DND-41 (cell line): ENCODE data around the gene TNKS2.

ENCODE experiments used
- ATAC-seq: fragments of 200-7000 bp; cut with Tn5 transposase; 3 replicates; pipeline ENCODE4 v1.9.1; 2021; ENCODE audit warnings: low read depth; ENCODE audit not compliant: insufficient read depth
- DNase-seq: peaks from one replicate; pipeline ENCODE4 v3.0.0-alpha.2; 2020
- H2AFZ ChIP-seq: 2 replicates; pipeline ENCODE4 v1.6.0; 2012; ENCODE audit warnings: low read depth, low read length
- H3K27ac ChIP-seq: 2 replicates; pipeline ENCODE4 v1.5.1; 2012; ENCODE audit warnings: low read length, inconsistent platforms
- H3K27me3 ChIP-seq: fragments of 200-600 bp; sonication (generic); 2 replicates; pipeline ENCODE4 v1.6.0; 2012; ENCODE audit warnings: low read length, mild to moderate bottlenecking, inconsistent platforms; ENCODE audit not compliant: insufficient read depth, poor library complexity
- H3K36me3 ChIP-seq: 2 replicates; pipeline ENCODE4 v1.5.1; 2012; ENCODE audit warnings: low read length, inconsistent platforms; ENCODE audit not compliant: insufficient read depth
- H3K4me1 ChIP-seq: 2 replicates; pipeline ENCODE4 v1.5.1; 2012; ENCODE audit warnings: mild to moderate bottlenecking, low read length; ENCODE audit not compliant: insufficient read depth
- H3K4me2 ChIP-seq: 2 replicates; pipeline ENCODE4 v1.6.0; 2012; ENCODE audit warnings: mild to moderate bottlenecking, moderate library complexity, low read length, inconsistent platforms; ENCODE audit not compliant: insufficient read depth
- H3K4me3 ChIP-seq, 2 experiments: fragments of 200-600 bp in 1 of 2; shearing (Covaris generic) in 1 of 2; 2 replicates each; pipeline ENCODE4 v1.5.1; 2012 to 2016; ENCODE audit warnings: inconsistent platforms in 2 of 2, low read length in 2 of 2, mild to moderate bottlenecking in 2 of 2, low read depth in 1 of 2, moderate library complexity in 1 of 2
- H3K79me2 ChIP-seq: 2 replicates; pipeline ENCODE4 v1.6.0; 2012; ENCODE audit warnings: low read length, inconsistent platforms; ENCODE audit not compliant: insufficient read depth
- H3K9ac ChIP-seq: 2 replicates; pipeline ENCODE4 v1.6.0; 2012; ENCODE audit warnings: low read depth, mild to moderate bottlenecking, inconsistent platforms, low read length, moderate library complexity
- H3K9me3 ChIP-seq: 2 replicates; pipeline ENCODE4 v1.5.1; 2012; ENCODE audit warnings: low read length, moderate library complexity, mild to moderate bottlenecking, inconsistent platforms; ENCODE audit not compliant: insufficient read depth, severe bottlenecking
- H4K20me1 ChIP-seq: 2 replicates; pipeline ENCODE4 v1.6.0; 2012; ENCODE audit warnings: low read length; ENCODE audit not compliant: insufficient read depth
- CTCF ChIP-seq: IDR thresholded peaks from 2 replicates; pipeline ENCODE4 v1.5.1; 2012; ENCODE audit warnings: borderline replicate concordance, low read length, moderate library complexity, mild to moderate bottlenecking; ENCODE audit not compliant: poor library complexity, severe bottlenecking; ENCODE audit errors: extremely low read depth
- EZH2 ChIP-seq: IDR thresholded peaks from 3 replicates; pipeline ENCODE4 v1.6.1; 2012; ENCODE audit warnings: borderline replicate concordance, low read depth, mild to moderate bottlenecking, moderate library complexity, low read length, inconsistent platforms; ENCODE audit not compliant: severe bottlenecking

Gene TNKS2

DNA sequence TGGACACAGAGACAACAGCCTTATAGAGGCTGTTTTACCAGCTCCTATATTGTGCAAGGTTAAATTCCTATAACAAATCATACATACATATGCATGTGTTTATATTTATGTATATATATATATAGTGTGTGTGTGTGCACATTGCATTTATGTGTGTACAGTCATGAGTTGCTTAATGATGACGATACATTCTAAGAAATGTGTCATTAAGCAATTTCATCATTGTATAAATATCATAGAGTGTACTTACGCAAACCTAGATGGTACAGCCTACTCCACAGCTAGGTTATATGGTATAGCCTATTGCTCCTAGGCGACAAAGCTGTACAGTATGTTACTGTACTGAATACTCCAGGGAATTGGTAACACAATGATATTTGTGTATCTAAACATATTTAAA lies 30.1 kb upstream of the TNKS2 start:
- Histone ChIP-seq H3K4me1 (no peaks in the 10 kb centered on the region), H3K36me3 (no peaks in the 10 kb centered on the region), H2AFZ (no peak overlapping the region), H3K27ac (no peak overlapping the region), H3K9me3 (no peaks in the 10 kb centered on the region), H3K79me2 (no peaks in the 10 kb centered on the region), H3K9ac (no peak overlapping the region), H3K27me3 (peaks cover 3% of the 10 kb centered on the region), H3K4me2 (no peak overlapping the region), H3K4me3 (no peak overlapping the region), H4K20me1 (no peaks in the 10 kb centered on the region)
- DNase-seq, result no peak
- ATAC-seq, result no peak
- no peak for TF ChIP-seq EZH2
- no peak for TF ChIP-seq CTCF

GRCh38 chr10:91771907-91772306 lies 26.3 kb upstream of the TNKS2 start:
- Histone ChIP-seq H3K27ac (no peak overlapping the region), H3K27me3 (peaks cover 3% of the 10 kb centered on the region), H2AFZ (no peak overlapping the region), H3K36me3 (no peaks in the 10 kb centered on the region), H3K4me3 (no peak overlapping the region), H3K79me2 (no peaks in the 10 kb centered on the region), H3K4me1 (no peaks in the 10 kb centered on the region), H4K20me1 (no peaks in the 10 kb centered on the region), H3K9ac (no peak overlapping the region), H3K4me2 (no peak overlapping the region), H3K9me3 (no peaks in the 10 kb centered on the region)
- DNase-seq (no peak), ATAC-seq (no peak)
- TF ChIP-seq EZH2 (no peak), CTCF (no peak)

GRCh38 chr10:91772461-91772860 lies 25.8 kb upstream of the TNKS2 start:
- no peak overlapping the region for H3K27ac ChIP-seq
- ATAC-seq (no peak), DNase-seq (no peak)
- no peaks in the 10 kb centered on the region for H3K9me3 ChIP-seq
- no peak overlapping the region for H3K9ac ChIP-seq
- H3K4me2 ChIP-seq, result no peak overlapping the region
- no peaks in the 10 kb centered on the region for H3K36me3 ChIP-seq
- no peak overlapping the region for H3K4me3 ChIP-seq
- H3K4me1 ChIP-seq, result no peaks in the 10 kb centered on the region
- H4K20me1 ChIP-seq, result no peaks in the 10 kb centered on the region
- peaks cover 3% of the 10 kb centered on the region for H3K27me3 ChIP-seq
- H2AFZ ChIP-seq, result no peak overlapping the region
- no peaks in the 10 kb centered on the region for H3K79me2 ChIP-seq
- no peak for TF ChIP-seq EZH2
- TF ChIP-seq CTCF, result no peak

- Histone ChIP-seq H3K4me3 (no peak overlapping the region), H3K4me1 (no peaks in the 10 kb centered on the region), H3K27me3 (peaks cover 3% of the 10 kb centered on the region), H3K36me3 (no peaks in the 10 kb centered on the region), H4K20me1 (no peaks in the 10 kb centered on the region), H3K4me2 (no peak overlapping the region), H3K9me3 (no peaks in the 10 kb centered on the region), H3K27ac (no peak overlapping the region), H3K9ac (no peak overlapping the region), H2AFZ (no peak overlapping the region), H3K79me2 (no peaks in the 10 kb centered on the region)
- TF ChIP-seq EZH2 (no peak), CTCF (no peak)
- DNase-seq, result no peak
- no peak for ATAC-seq
These were observed 25.4 kb upstream of the TNKS2 start for GRCh38 chr10:91772869-91773268.
